Right lobe of liver (tissue), 4 donors: ENCODE results near the gene KRTAP9-2.
"Not testable (repeated sequence)": the region's sequence is repeated elsewhere in the genome, so short reads cannot be mapped to it uniquely, and the experiment has no call there.

ENCODE experiments used
- POLR2A ChIP-seq: fragments of 450-650 bp; IDR thresholded peaks from one replicate; pipeline ENCODE4 v1.6.1; 2017; ENCODE audit warnings: antibody characterized with exemption, mild to moderate bottlenecking
- TF ChIP-seq, protein P1 (sequence below), 4 donors: fragments of 200-600 bp in 3 of 4; fragments of 450-650 bp in 1 of 4; IDR thresholded peaks; one replicate each; pipeline versions ENCODE4 v1.5.1 to v1.8.0; 2016 to 2022; ENCODE audit warnings: antibody characterized with exemption in 4 of 4, mild to moderate bottlenecking in 2 of 4
- donor health status: DM: no; HTN: no; CAD: no.
- donor health status: DM: no; HTN: no; CAD: no.
- donor health status: DM: no; HTN: yes; CAD: no.

GRCh38 chr17:41246995-41247787 lies 20.7 kb downstream of the KRTAP9-2 start:
- TF ChIP-seq, protein P1, sequence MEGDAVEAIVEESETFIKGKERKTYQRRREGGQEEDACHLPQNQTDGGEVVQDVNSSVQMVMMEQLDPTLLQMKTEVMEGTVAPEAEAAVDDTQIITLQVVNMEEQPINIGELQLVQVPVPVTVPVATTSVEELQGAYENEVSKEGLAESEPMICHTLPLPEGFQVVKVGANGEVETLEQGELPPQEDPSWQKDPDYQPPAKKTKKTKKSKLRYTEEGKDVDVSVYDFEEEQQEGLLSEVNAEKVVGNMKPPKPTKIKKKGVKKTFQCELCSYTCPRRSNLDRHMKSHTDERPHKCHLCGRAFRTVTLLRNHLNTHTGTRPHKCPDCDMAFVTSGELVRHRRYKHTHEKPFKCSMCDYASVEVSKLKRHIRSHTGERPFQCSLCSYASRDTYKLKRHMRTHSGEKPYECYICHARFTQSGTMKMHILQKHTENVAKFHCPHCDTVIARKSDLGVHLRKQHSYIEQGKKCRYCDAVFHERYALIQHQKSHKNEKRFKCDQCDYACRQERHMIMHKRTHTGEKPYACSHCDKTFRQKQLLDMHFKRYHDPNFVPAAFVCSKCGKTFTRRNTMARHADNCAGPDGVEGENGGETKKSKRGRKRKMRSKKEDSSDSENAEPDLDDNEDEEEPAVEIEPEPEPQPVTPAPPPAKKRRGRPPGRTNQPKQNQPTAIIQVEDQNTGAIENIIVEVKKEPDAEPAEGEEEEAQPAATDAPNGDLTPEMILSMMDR (IDR thresholded peaks at IDR 0.05) = not testable (repeated sequence)
- not testable (repeated sequence) for TF ChIP-seq POLR2A
